ENCODE data around the gene TMPRSS13.

GRCh38 chr11:117868815-117869561 is 60.2 kb downstream of the TMPRSS13 start:
- no peak for TF ChIP-seq TCF4 (CRISPR knock-in tag; IDR thresholded peaks at IDR 0.05; ENCODE audit: borderline replicate concordance)
- no peak for TF ChIP-seq PPARA (CRISPR knock-in tag; IDR thresholded peaks at IDR 0.05; ENCODE audit: borderline replicate concordance)
- TF ChIP-seq ZFP3 (CRISPR knock-in tag; IDR thresholded peaks at IDR 0.05): no peak
- TF ChIP-seq TOX (CRISPR knock-in tag; IDR thresholded peaks at IDR 0.05; ENCODE audit: borderline replicate concordance): no peak
- no peak for TF ChIP-seq PATZ1 (CRISPR knock-in tag; IDR thresholded peaks at IDR 0.05; ENCODE audit: borderline replicate concordance)
- TF ChIP-seq OSR1 (CRISPR knock-in tag; IDR thresholded peaks at IDR 0.05): no peak
- no peak for TF ChIP-seq ZNF565 (CRISPR knock-in tag; conservative IDR thresholded peaks at IDR 0.05; ENCODE audit: low read depth)
- TF ChIP-seq CSDC2 (CRISPR knock-in tag; IDR thresholded peaks at IDR 0.05): no peak
- TF ChIP-seq ISL1 (CRISPR knock-in tag; IDR thresholded peaks at IDR 0.05): no peak

Measured in SK-N-SH treated with all-trans-retinoic acid at 6 μM for 48 hours (cell line).